SK-N-SH (cell line): ENCODE results near the gene SLC6A2. TPM values are rescaled to one million over a fixed set of nuclear protein-coding genes. Genes with fewer than 3 reads are reported as not detected.

Experiments
- CTCF ChIA-PET: fragments of 300-600, 350-600 bp; formaldehyde crosslinking; extraction: SDS; loops from one replicate; lab custom pipeline; 2021; lab: Yijun Ruan, JAX
- POLR2A ChIA-PET: fragments of 350-600 bp; sonication (Branson Sonifier 250); formaldehyde crosslinking; extraction: SDS; loops from one replicate; lab custom pipeline; 2020; ENCODE audit warnings: antibody characterized with exemption, inconsistent platforms; lab: Yijun Ruan, JAX
- DNase-seq: peaks from one replicate; pipeline ENCODE4 v3.0.0; 2012
- H2AFZ ChIP-seq: fragments of 200-600 bp; sonication (generic); 2 replicates; pipeline ENCODE4 v1.8.1; 2016; ENCODE audit warnings: antibody characterized with exemption, mild to moderate bottlenecking, low read depth
- H3F3A ChIP-seq: fragments of 200-600 bp; sonication (generic); replicated peaks from 2 replicates; pipeline ENCODE3; 2016; ENCODE audit warnings: antibody characterized with exemption, mild to moderate bottlenecking; ENCODE audit not compliant: insufficient read depth
- H3K27ac ChIP-seq, 2 experiments: fragments of 200-500 bp in 1 of 2; fragments of 200-600 bp in 1 of 2; sonication (Bioruptor generic) in 1 of 2; sonication (generic), shearing (Covaris generic) in 1 of 2; 2 replicates each; pipeline versions ENCODE4 v1.5.1 to v1.6.1; 2014 to 2016; ENCODE audit warnings: low read depth in 2 of 2, inconsistent platforms in 1 of 2, low read length in 1 of 2, mild to moderate bottlenecking in 1 of 2, mixed read lengths in 1 of 2
- H3K27me3 ChIP-seq: fragments of 200-600 bp; sonication (generic), shearing (Covaris generic); 2 replicates; pipeline ENCODE4 v1.6.1; 2016; ENCODE audit warnings: mixed run types; ENCODE audit not compliant: insufficient read depth
- H3K36me3 ChIP-seq, 2 experiments: fragments of 200-500 bp in 1 of 2; fragments of 200-600 bp in 1 of 2; sonication (Bioruptor generic) in 1 of 2; sonication (generic) in 1 of 2; replicated peaks in 1 of 2; 2 replicates each; pipeline versions ENCODE3 to v1.5.1; 2014 to 2016; ENCODE audit warnings: low read length in 1 of 2, mild to moderate bottlenecking in 1 of 2; ENCODE audit not compliant: insufficient read depth in 2 of 2, control insufficient read depth in 1 of 2
- H3K4me1 ChIP-seq, 2 experiments: fragments of 200-500 bp in 1 of 2; fragments of 200-600 bp in 1 of 2; sonication (Bioruptor generic) in 1 of 2; sonication (generic), shearing (Covaris generic) in 1 of 2; 2 replicates each; pipeline versions ENCODE4 v1.5.1 to v1.6.1; 2014 to 2016; ENCODE audit warnings: low read depth in 1 of 2, low read length in 1 of 2, mixed run types in 1 of 2; ENCODE audit not compliant: insufficient read depth in 2 of 2, control insufficient read depth in 1 of 2
- H3K4me2 ChIP-seq: fragments of 200-600 bp; sonication (generic), shearing (Covaris generic); 2 replicates; pipeline ENCODE4 v1.6.1; 2017; ENCODE audit warnings: mixed run types
- H3K4me3 ChIP-seq, 2 experiments: fragments of 200-500 bp in 1 of 2; fragments of 200-600 bp in 1 of 2; sonication (Bioruptor generic) in 1 of 2; sonication (generic), shearing (Covaris generic) in 1 of 2; 2 replicates each; pipeline versions ENCODE4 v1.5.1 to v1.8.1; 2014 to 2016; ENCODE audit warnings: low read depth in 2 of 2, inconsistent platforms in 1 of 2, low read length in 1 of 2, mild to moderate bottlenecking in 1 of 2, mixed read lengths in 1 of 2, moderate library complexity in 1 of 2
- H3K79me2 ChIP-seq: fragments of 200-600 bp; sonication (generic); 2 replicates; pipeline ENCODE4 v1.8.1; 2017; ENCODE audit warnings: mild to moderate bottlenecking; ENCODE audit not compliant: insufficient read depth
- H3K9ac ChIP-seq: fragments of 200-600 bp; sonication (generic); 2 replicates; pipeline ENCODE4 v1.6.1; 2017; ENCODE audit warnings: mixed run types
- H3K9me2 ChIP-seq: fragments of 200-600 bp; sonication (generic); 2 replicates; pipeline ENCODE4 v1.6.1; 2017; ENCODE audit warnings: mixed run types
- H3K9me3 ChIP-seq: fragments of 200-600 bp; sonication (generic); 2 replicates; pipeline ENCODE4 v1.6.1; 2017; ENCODE audit warnings: mixed run types, mild to moderate bottlenecking, moderate library complexity
- H4K20me1 ChIP-seq: fragments of 200-600 bp; sonication (generic); 2 replicates; pipeline ENCODE4 v1.6.1; 2017; ENCODE audit warnings: mild to moderate bottlenecking, mixed run types; ENCODE audit not compliant: insufficient read depth
- CHD2 ChIP-seq: fragments of 150-350 bp; IDR thresholded peaks from 2 replicates; pipeline ENCODE4 v1.6.1; 2018; ENCODE audit warnings: low read length; ENCODE audit not compliant: partially characterized antibody
- EP300 ChIP-seq, 2 experiments: IDR thresholded peaks; 2 replicates each; pipeline versions ENCODE4 v1.4.0 to v1.6.1; 2012; ENCODE audit warnings: borderline replicate concordance in 1 of 2, low read depth in 1 of 2, low read length in 1 of 2
- EZH2phosphoT487 ChIP-seq: fragments of 200-600 bp; sonication (generic); IDR thresholded peaks from 2 replicates; pipeline ENCODE4 v1.6.1; 2017; ENCODE audit warnings: low read depth, mixed run types, mild to moderate bottlenecking, antibody characterized with exemption, moderate library complexity, borderline replicate concordance
- FOSL2 ChIP-seq: IDR thresholded peaks from 2 replicates; pipeline ENCODE4 v1.4.0; 2012; ENCODE audit warnings: low read depth, mild to moderate bottlenecking, moderate library complexity, borderline replicate concordance
- GABPA ChIP-seq: IDR thresholded peaks from 2 replicates; pipeline ENCODE4 v1.4.0; 2012; ENCODE audit warnings: low read depth, mild to moderate bottlenecking
- GATA2 ChIP-seq: sonication (generic); formaldehyde crosslinking; IDR thresholded peaks from 2 replicates; pipeline ENCODE4 v1.5.0; 2020; ENCODE audit warnings: mild to moderate bottlenecking, missing genetic modification reagents
- JUND ChIP-seq: IDR thresholded peaks from 2 replicates; pipeline ENCODE4 v1.4.0; 2012
- MXI1 ChIP-seq: IDR thresholded peaks from 2 replicates; pipeline ENCODE4 v1.6.1; 2012; ENCODE audit warnings: mild to moderate bottlenecking, low read depth, low read length, improper control_type of control experiment
- NFIC ChIP-seq: IDR thresholded peaks from 2 replicates; pipeline ENCODE4 v1.4.0; 2012; ENCODE audit warnings: borderline replicate concordance
- NRF1 ChIP-seq: IDR thresholded peaks from 2 replicates; pipeline ENCODE4 v1.6.1; 2012; ENCODE audit warnings: low read depth, mild to moderate bottlenecking, low read length
- RAD21 ChIP-seq: IDR thresholded peaks from 2 replicates; pipeline ENCODE4 v1.6.1; 2012; ENCODE audit warnings: mild to moderate bottlenecking, low read length
- RCOR1 ChIP-seq: fragments of 150-350 bp; IDR thresholded peaks from 2 replicates; pipeline ENCODE4 v1.6.1; 2017; ENCODE audit warnings: antibody characterized with exemption, low read length
- RXRA ChIP-seq: IDR thresholded peaks from 2 replicates; pipeline ENCODE4 v1.4.0; 2012; ENCODE audit warnings: low read depth, mild to moderate bottlenecking, borderline replicate concordance
- SMC3 ChIP-seq: IDR thresholded peaks from 2 replicates; pipeline ENCODE4 v1.6.1; 2012; ENCODE audit warnings: low read depth, low read length, improper control_type of control experiment
- TAF1 ChIP-seq: IDR thresholded peaks from 2 replicates; pipeline ENCODE4 v1.6.1; 2012; ENCODE audit warnings: low read depth, mild to moderate bottlenecking, low read length, moderate library complexity, borderline replicate concordance
- TEAD4 ChIP-seq: IDR thresholded peaks from 2 replicates; pipeline ENCODE4 v1.4.0; 2012; ENCODE audit warnings: mild to moderate bottlenecking, borderline replicate concordance; ENCODE audit not compliant: insufficient read depth
- USF2 ChIP-seq: fragments of 150-350 bp; IDR thresholded peaks from 2 replicates; pipeline ENCODE4 v1.6.1; 2017; ENCODE audit warnings: antibody characterized with exemption, low read length, low read depth, borderline replicate concordance
- WGBS: methylation state at CpG from one replicate; pipeline ENCODE4 v1.1.6; 2017; ENCODE audit warnings: low lambda C conversion rate; 5-methylcytosine and 5-hydroxymethylcytosine counted together
- polyA plus RNA-seq, 3 experiments: library from polyadenylated mRNA; depleted of rRNA; stranded (reverse); fragments of >200 nt; gene quantifications; 2 replicates each; pipeline ENCODE4 v1.2.3, GENCODE V29; 2012
- TF ChIP-seq, protein P1 (sequence below): IDR thresholded peaks from 2 replicates; pipeline ENCODE4 v1.4.0; 2012; ENCODE audit warnings: low read depth, borderline replicate concordance
- TF ChIP-seq, protein P2 (sequence below): IDR thresholded peaks from 2 replicates; pipeline ENCODE4; 2012

The SLC6A2 gene
- polyA plus RNA-seq, 1 of the 3 experiments (the other 2 are of a cell fraction): 3.3 TPM

DNA sequence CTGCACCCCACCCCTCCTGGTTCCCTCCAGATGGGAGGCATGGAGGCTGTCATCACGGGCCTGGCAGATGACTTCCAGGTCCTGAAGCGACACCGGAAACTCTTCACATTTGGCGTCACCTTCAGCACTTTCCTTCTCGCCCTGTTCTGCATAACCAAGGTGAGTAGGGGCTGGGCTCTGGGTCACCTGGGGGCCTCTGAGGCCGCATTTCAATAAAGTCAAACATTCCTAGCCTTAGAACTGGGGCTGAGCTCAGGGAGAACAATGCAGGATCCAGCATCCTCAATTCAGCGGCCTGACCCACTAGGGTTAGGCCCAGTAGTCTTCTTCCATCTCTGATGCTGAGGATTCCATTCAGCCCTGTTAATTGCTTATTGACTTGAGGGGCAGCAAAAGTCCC lies 42.1 kb downstream of the SLC6A2 start (continued):
- TF ChIP-seq, protein P1, sequence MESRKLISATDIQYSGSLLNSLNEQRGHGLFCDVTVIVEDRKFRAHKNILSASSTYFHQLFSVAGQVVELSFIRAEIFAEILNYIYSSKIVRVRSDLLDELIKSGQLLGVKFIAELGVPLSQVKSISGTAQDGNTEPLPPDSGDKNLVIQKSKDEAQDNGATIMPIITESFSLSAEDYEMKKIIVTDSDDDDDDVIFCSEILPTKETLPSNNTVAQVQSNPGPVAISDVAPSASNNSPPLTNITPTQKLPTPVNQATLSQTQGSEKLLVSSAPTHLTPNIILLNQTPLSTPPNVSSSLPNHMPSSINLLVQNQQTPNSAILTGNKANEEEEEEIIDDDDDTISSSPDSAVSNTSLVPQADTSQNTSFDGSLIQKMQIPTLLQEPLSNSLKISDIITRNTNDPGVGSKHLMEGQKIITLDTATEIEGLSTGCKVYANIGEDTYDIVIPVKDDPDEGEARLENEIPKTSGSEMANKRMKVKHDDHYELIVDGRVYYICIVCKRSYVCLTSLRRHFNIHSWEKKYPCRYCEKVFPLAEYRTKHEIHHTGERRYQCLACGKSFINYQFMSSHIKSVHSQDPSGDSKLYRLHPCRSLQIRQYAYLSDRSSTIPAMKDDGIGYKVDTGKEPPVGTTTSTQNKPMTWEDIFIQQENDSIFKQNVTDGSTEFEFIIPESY: no peak
- TF ChIP-seq EZH2phosphoT487 (no peak), RAD21 (no peak), FOSL2 (no peak), RCOR1 (no peak), USF2 (no peak), RXRA (no peak)

GRCh38 chr16:55698331-55698730 lies 42.5 kb downstream of the SLC6A2 start:
- Histone ChIP-seq H4K20me1 (no peaks in the 10 kb centered on the region), H3K27me3 (no peaks in the 10 kb centered on the region), H3K9me3 (no peaks in the 10 kb centered on the region), H3K9ac (no peak overlapping the region), H3K4me2 (no peak overlapping the region), H3K4me3 (no peak overlapping the region), H3K4me1 (peaks cover 0 to 51% of the 10 kb centered on the region in 2 experiments; a peak in 2 of 4 replicates), H3K9me2 (no peaks in the 10 kb centered on the region), H3K27ac (no peak overlapping the region; a peak in 2 of 4 replicates)
- POLR2A ChIA-PET: interaction anchor here (0.8 kb wide), 1 partner anchor 206 kb away, joined by 4 read pairs; no protein-coding TSS in a partner anchor
- no peak for DNase-seq
- TF ChIP-seq TEAD4 (no peak), FOSL2 (no peak), GABPA (no peak), EP300 (IDR thresholded peaks at IDR 0.05; ENCODE audit: borderline replicate concordance in 1 of 2, low read depth in 1 of 2, low read length in 1 of 2) (no peak), NFIC (no peak), NRF1 (no peak), SMC3 (no peak), JUND (no peak), MXI1 (no peak), CHD2 (no peak), GATA2 (CRISPR knock-in tag) (no peak), TAF1 (no peak)
- TF ChIP-seq, protein P2, sequence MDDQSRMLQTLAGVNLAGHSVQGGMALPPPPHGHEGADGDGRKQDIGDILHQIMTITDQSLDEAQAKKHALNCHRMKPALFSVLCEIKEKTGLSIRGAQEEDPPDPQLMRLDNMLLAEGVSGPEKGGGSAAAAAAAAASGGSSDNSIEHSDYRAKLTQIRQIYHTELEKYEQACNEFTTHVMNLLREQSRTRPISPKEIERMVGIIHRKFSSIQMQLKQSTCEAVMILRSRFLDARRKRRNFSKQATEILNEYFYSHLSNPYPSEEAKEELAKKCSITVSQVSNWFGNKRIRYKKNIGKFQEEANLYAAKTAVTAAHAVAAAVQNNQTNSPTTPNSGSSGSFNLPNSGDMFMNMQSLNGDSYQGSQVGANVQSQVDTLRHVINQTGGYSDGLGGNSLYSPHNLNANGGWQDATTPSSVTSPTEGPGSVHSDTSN: no peak
- TF ChIP-seq, all 33 proteins: peak for 0
- CTCF ChIA-PET: interaction anchor here (0.6 to 5.8 kb wide), 2 partner anchors 37 to 234 kb away, joined by 3 to 35 read pairs; no protein-coding TSS in a partner anchor
- WGBS: 50% methylated on average over 6 of the region's 6 CpGs
- Histone ChIP-seq H3K79me2 (no peaks in the 10 kb centered on the region), H2AFZ (no peak overlapping the region), H3K36me3 (peaks cover 0 to 22% of the 10 kb centered on the region in 2 experiments), H3F3A (no peaks in the 10 kb centered on the region)
